ENCODE data around the gene CDC5L.
"Not testable (repeated sequence)": the region's sequence is repeated elsewhere in the genome, so short reads cannot be mapped to it uniquely, and the experiment has no call there.

CDC5L gene

DNA sequence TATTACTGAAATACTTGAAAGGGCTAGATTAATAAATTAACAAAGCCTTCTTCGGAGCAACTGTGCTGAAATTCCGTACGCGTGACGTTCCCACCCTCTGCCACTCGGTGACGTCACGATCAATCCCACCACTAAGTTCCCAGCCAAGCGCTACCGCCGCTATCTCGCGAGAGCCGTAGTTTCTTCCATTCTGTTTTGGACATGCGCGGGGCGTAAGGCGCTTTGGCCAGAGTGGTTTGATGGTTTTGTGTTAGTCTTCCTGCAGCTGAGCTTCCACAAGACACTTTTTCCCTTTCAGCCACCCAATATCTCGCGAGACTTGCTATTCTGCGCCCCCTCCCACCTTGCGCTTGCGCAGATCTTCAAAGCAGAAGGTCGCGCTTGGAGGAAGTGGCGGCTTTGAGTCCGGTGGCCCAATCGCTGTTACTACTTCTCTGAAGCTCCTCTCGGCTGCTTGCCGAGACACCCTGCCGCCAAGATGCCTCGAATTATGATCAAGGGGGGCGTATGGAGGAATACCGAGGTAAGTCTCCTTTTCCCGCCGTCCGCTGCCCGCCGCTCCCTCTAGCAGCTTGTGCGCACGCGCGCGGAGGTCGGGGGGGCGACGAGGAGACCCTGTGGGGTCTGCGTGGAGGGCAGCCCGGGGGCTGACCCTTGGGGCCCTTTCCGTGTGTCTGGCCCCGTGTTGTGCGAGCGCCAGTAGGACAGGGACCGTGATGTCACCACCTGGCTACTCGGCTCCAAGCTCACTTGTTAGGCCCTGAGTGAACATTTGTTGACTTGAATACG lies at the start of gene CDC5L:
Gene CDC5L, plus strand, starts transcription at position 361 of the 789 bp plus-strand sequence. Its CDS starts 118 bp downstream, at position 479.
- peak; percentile 99 for DNase-seq

DNA sequence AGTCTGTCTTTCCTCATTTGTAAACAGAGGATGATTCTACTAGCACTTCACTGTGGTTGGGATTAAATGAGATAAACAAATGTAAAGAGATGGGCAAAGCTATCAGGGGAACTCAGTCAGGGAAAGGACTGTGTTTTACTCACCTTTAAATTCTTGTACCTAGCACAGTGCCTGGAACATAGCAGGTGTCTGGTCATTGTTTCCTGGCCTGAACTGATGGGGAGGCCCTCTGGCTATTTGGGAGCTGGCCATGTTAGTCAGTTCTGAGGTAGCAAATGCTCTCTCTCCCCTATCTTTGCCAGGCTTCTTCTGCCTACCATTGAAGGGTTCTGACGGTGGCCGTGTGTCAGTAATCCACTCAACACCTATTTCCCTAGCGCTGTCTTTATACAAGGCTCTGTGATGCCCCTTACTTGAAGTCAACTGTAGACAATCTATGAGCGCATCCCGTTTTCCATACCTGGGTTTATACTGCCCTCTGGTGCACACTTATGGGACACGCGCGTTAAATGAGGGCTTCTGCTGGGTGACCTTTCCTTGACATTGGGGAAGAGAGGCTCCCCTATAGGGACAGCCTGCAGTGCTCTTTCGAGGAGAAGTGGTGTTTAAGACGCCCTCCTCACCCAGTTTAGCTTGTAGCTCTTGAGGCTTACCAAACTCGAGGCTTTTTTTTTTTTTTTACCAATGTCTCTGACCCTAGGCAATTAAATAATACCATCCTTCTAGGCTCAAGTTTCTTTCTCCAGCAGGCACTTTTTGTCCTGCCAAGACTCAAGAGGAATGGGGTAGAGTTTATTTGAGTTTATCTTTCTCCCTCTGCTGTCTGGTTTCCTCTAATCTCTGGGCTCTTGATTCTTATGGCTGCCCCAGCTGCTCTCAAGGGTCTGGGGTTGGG lies 49.0 kb upstream of the CDC5L start:
- DNase-seq, result peak; percentile 68

- DNase-seq, result no peak
These were observed 48.2 kb upstream of the CDC5L start for GRCh38 chr6:44339301-44339700.

DNA sequence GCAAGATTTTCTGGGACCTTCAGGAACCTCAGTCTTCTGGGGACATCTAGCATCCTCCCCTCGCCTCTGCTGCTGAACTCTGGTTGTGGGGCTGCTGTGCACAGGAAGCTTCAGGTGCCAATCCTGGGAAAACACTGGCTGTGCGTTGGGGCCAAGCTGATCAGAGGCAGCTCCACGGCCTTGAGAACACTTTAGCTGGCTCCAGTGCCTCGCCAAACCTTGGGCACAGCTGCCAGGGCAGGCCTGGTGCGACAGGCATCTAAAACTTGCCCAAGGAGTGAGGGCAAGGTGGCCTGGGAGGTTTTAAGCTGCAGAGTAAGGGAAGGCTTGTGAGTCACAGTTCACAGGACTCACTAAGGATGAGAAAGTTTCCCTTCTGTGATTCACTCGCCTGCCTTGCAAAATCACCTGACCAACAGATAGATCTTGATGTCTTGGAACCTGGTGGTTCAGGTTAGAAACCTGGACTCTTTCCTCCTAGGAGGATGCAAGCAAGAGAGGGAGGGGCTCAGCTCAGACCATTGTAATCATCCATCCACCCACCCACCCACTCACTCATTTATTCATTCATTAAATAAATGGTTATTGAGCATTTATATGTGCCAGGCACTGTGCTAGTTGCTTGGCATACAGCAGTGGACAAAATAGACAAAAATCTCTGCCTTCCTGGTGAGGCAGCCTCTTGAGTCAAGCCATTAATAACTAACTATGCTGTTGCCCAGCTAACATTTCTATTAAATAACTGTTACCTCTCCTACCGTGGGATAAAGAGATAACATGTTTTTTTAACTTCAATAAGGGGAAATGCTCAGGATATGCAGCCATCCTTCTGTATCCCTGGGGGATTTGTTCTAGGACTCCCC lies 47.5 kb upstream of the CDC5L start:
- no peak for DNase-seq

DNA sequence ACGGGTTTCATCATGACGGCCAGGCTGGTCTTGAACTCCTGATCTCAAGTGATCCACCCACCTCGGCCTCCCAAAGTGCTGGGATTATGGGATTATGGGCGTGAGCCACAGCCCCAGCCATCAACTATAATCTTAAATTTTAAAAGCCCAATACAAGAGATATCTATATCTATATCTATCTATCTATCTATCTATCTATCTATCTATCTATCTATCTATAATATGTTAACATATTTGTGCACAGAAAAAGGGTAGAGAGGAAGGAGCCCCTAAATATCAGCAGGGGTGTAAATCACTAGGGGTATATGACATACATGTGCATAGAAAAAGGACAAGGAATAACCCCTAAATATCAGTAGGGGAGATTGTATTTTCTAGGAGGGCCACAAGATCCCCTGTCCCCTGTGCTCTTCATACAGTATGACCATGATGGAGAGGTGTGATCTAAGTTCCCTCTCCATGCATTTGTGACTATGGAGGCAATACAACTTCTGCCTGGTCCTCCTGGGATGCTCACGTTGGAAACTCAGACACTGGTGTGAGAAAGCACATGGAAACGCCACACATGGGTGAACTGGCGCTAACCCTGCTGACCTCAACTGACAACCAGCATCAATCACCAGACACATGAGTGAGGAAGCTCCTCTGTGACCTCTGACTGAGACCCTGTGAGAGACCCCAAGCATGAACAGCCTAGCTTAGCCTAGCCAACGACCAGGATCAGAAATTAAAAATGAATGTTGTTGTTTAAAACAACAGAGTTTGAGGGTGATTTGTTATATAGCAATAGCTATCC lies 46.2 kb upstream of the CDC5L start:
- no peak for DNase-seq

DNA sequence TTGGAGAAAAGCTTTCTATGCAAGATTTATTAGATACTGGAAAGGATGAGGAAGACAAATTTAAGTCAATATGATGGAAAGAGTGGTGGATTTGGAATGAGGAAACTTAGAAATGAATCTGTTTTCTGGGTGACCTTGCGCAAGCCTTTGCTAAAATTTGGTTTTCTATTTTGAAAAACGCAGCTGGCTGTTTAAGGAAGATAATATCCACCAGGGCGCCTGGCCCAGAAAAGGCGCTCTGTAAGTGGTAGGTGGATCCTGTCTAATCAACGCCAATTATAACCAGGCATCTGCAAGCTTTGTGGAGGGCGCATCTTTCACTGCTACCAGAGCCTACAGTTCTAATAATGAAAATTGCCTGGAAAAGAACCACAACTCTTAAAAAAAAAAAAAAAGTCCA lies 45.5 kb upstream of the CDC5L start:
- DNase-seq, result peak; percentile 27

GRCh38 chr6:44342489-44342888 lies 45.0 kb upstream of the CDC5L start, which contains the start of gene SPATS1:
SPATS1 (plus strand) TSS chr6:44342650; CDS start chr6:44343096, 446 bp downstream.
- DNase-seq, result no peak

DNA sequence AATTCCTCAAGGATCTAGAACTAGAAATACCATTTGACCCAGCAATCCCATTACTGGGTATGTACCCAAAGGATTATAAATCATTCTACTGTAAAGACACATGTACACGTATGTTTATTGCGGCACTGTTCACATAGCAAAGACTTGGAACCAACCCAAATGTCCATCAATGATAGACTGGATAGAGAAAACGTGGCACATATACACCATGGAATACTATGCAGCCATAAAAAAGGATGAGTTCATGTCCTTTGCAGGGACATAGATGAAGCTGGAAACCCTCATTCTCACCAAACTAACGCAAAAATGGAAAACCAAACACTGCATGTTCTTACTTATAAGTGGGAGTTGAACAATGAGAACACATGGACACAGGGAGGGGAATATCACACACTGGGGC lies 40.7 kb upstream of the CDC5L start:
- DNase-seq, result not testable (repeated sequence)

DNA sequence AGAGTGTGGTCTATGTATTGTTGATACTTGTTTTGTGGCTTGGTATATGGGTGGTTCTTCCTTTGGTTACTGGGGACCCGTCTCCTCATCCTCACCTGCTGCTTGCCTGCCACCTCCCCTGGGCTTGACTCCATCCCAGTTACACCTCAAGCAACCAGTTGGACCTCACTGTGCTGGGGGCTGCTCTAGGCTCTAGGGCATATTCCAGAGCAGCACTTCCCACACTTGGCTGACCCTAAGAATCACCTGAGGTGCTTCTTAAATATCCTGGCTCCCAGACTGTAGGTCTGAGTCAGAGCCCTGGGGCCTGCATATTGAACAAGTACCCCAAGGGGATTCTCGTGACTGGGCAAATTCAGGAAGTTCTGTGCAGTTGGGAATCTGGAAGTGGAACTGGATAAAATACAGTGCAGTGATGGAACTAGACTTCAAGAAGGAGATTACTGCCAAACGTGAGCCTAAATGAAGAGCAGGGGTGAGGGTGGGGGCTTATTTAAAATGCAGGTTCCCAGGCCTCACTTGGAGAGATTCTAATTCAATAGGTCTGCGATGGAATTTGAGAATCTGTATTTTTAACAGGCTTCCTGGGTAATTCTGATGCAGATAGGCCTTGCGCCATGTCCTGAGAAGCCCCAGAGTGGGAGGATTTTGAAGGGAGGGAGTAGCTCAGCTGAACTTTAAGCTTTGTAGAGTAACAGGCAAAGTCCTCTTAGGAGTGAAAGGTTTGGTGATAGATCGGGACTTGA lies 37.4 kb upstream of the CDC5L start:
- no peak for DNase-seq

DNA sequence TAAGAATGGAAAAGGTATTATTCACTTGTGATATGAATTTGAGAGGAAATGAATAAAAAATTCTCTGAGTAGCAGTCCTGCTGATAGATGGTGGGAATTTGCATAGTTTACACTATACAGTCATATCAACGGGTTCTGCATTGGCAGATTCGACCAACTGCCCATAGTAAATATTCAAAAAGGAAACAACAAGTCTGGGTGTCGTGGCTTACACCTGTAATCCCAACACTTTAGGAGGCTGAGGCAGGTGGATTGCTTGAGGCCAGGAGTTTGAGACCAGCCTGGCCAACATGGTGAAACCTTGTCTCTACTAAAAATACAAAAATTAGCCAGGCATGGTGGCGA lies 36.9 kb upstream of the CDC5L start:
- DNase-seq, result not testable (repeated sequence)

DNA sequence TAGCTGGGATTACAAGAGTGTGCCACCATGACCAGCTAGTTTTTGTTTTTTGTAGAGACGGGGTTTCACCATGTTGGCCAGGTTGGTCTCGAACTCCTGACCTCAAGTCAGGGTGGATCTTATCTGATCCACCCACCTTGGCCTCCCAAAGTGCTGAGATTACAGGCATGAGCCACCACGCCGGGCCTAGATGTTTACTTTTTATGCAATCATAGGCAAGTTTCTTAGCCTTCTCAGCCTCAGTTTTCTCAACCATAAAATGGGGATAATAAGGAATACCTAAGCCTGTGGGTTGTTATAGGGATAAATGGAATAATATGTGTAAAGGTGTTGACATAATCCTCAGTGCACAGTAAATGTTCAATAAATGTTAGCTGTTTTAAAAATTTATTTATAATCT lies 35.2 kb upstream of the CDC5L start:
- no peak for DNase-seq

- DNase-seq, result no peak
These were observed 34.2 kb upstream of the CDC5L start for GRCh38 chr6:44353336-44353735.

DNA sequence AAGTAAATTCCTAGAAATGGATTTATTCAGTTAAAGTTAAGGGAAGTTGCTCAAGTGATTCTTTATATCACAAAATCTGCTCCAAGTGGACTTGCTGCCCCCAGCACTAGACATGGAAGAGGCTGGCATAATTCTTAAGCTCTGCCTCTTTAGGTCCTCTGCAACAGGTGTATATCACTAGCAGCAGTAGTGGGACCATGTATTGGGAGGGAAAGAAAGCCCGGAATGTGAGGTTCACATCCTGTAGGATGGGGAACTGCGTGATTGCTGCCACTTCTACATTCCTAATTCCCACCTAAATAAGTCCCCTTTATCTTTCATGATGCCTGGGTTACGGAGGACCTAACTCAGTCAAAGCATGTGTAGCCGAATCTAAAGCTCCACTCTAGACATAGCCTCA lies 31.9 kb upstream of the CDC5L start:
- no peak for DNase-seq

GRCh38 chr6:44356487-44356886 lies 31.0 kb upstream of the CDC5L start:
- DNase-seq, result no peak

GRCh38 chr6:44359973-44360372 lies 27.5 kb upstream of the CDC5L start:
- no peak for DNase-seq

DNA sequence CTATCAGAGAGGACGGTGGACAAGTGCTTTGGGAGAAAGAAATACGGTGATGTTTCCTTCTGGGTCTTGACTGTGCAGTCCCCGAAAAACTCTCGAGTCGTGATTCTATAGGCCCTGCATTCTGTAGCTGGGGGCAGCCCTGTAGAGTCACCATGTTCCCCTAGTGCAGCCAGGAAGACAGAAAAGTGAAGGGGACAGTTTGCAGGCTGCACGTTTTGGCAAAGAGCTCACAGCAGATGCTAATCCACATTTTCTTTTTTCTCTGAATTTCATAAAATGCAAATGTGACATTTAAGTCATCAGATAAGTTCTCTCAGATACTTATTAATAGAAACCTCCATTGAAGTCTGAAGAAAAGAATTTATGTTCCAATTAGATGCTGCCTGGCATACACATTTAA lies 25.6 kb upstream of the CDC5L start:
- no peak for DNase-seq

DNA sequence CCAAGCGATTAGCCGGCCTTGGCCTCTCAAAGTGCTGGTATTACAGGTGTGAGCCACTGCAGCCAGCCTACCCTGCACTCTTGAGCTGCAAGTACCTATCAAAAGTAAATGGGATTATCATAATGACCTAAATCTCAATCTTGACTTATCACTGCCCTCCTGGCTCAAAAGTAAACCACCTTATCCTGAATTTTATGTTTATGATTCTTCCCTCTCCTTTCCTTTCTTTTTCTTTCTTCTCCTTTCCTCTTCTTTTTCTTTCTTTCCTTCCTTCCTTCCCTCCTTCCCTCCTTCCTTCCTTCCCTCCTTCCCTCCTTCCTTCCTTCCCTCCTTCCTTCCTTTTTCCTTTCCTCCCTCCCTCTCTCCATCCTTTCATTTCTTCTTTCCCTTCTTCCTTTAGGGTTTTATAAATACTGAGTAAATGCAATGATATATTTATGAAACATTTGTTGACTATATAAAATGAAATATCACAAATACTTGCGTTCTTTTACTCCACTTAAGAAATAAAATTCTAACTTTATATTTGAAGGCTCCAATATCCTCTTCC lies 24.1 kb upstream of the CDC5L start:
- no peak for DNase-seq

- DNase-seq, result no peak
These were observed 20.7 kb upstream of the CDC5L start for GRCh38 chr6:44366781-44367180.

GRCh38 chr6:44367681-44368080 lies 19.8 kb upstream of the CDC5L start:
- DNase-seq, result no peak

DNA sequence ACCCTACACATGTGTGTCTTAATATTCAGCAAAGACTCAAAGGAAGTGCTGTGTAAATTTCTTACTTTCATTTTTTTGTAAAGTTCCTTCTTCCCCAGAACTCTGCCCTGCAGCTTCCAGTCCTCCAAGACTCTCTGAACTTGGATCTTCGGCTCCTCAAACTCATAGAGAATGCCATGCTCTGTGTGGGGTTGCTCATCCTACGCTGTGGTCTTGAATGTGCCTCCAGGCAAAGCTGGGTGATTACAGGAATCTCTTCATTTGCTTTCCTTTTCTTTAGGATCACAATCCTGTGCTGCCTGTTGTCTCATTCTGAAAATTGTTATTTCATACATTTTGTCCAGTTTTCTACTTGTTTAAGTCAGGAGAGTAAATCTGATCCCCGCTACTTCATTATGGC lies 14.5 kb upstream of the CDC5L start:
- no peak for DNase-seq

DNA sequence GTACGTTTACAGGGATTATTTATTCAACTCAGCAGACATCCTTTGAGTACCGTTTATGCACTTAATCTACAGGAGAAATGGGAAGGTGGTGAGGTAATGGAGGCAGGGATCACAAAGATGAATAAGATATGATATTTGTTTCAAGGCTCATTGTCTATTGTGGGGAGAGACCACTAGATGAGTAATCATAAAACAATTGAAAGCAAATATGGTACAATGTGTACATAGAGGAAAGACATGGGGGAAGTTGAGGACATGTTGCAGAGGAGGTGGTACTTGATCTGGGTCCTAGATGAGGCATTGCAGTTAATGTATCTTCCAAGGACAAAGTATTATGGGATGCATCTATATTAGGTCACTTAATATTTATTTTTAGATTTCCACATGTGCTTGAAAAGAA lies 13.7 kb upstream of the CDC5L start:
- DNase-seq, result no peak

Data from NCI-H1105 treated with DMSO at 0.1 percent for 48 hours (cell line).